ENCODE data around the gene LTBP4.

- TF ChIP-seq CTCF (IDR thresholded peaks at IDR 0.05) (no peak), POLR2AphosphoS5 (IDR thresholded peaks at IDR 0.05) (no peak)
Observed at GRCh38 chr19:40597329-40597838, 3.8 kb upstream of the LTBP4 start.

Measured in sigmoid colon (tissue), 4 donors.